NCI-H1417 (cell line): ENCODE measurements around the gene SPAST.
"Not testable (repeated sequence)": the region's sequence is repeated elsewhere in the genome, so short reads cannot be mapped to it uniquely, and the experiment has no call there.

Experiments
- DNase-seq, 3 experiments: peaks; one replicate each; lab custom pipeline; 2025; lab: John Stamatoyannopoulos, UW

The SPAST gene

DNA sequence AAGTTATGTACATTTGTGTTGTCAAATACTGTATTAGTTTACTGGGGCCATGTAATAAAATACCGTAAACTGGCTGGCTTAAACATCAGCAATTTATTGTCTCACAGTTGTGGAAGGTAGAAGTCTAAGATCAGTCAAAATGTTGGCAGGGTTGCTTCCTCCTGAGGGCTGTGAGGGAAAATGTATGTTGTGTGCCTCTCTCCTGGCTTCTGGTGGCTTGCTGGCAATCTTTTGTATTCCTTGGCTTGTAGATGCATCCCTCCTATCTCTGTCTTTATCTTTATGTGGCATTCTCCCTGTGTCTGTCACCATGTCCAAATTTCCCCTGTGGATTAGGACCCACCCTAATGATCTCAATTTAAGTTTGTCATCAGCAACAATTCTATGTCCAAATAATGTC is 65.3 kb downstream of the SPAST start:
- no peak for DNase-seq

DNA sequence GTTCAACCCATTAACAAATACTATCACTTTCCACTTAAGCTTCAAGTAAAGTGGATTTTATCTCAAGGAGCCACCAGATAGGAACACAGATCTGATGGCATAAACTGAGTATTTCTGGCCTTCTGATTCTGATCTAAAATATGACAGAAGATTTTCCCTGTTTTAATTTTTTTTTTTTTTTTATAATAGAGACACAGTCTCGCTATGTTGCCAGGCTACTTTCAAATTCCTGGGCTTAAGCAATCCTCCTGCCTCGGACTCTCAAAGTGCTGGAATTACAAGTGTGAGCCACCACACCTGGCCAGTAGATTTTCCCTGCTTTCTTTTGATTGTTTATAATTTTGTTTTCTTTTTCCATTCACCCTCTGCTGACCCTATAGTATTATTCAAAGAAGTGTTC is 65.7 kb downstream of the SPAST start:
- DNase-seq = no peak

DNA sequence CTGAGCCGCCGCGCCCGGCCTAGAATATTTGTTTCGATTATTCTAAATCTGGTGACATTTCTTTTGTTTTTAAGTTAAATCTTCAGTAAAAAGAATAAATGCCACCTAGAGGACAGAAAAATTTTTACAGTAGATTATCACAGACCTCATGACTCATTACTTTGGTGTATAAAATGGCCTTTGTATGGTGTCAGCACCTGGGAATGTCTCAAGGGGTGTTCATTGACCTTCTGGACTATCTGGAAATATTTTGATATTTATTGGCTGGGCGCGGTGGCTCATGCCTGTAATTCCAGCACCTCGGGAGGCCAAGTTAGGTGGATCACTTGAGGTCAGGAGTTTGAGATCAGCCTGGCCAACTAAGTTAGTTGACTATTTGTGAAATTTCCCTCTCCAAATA is 72.1 kb downstream of the SPAST start:
- DNase-seq = peak in 1 of 3 experiments; percentile 19

DNA sequence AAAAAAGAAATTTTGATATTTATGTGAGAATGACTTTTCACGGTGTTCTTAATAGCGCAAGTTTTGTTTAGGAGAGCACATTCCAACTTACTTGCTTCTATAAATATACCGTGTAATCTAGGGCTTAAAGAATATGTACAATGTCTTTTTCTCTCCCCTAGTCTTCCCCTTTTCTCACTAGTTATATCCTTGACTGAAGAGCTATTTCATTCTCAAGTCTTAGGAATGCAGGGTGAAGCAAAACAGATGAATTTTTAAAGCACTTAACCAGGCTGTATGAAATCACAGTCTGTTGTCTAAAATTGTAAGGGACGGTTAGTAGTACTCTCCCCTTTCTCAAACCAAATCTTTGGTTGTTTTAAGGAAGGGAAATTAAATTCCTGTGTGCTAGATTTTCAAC is 72.7 kb downstream of the SPAST start:
- no peak for DNase-seq

DNA sequence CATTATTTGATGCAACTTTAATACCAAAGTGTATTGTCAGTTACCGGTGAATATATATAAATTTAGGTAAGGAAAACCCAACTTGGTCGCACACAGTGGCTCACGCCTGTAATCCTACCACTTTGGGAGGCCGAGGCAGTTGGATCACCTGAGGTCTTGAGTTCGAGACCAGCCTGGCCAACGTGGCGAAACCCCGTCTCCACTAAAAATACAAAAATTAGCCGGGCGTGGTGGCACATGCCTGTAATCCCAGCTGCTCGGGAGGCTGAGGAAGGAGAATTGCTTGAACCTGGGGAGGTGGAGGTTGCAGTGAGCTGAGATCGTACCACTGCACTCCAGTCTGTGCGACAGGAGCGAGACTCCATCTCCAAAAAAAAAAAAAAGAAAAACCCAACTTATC is 88.2 kb downstream of the SPAST start:
- DNase-seq = not testable (repeated sequence)

DNA sequence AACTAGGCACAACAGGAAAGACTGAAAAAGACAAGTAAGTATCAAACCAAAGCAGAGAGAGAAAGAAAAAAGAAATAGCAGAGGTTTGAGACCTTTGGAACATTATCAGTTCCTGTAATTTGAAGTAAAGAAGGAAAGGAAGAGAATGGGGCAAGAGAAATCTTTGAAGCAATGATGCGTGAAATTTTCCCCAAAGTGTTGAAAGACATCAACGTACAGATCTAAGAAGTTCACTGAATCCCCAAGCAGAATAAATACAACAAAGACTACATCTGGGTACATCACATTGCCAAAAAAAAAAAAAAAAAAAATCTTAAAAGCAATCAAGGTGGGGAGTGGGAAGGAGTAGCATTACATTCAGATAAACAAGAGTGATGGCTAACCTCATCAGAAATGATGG is 96.3 kb downstream of the SPAST start:
- DNase-seq = no peak

DNA sequence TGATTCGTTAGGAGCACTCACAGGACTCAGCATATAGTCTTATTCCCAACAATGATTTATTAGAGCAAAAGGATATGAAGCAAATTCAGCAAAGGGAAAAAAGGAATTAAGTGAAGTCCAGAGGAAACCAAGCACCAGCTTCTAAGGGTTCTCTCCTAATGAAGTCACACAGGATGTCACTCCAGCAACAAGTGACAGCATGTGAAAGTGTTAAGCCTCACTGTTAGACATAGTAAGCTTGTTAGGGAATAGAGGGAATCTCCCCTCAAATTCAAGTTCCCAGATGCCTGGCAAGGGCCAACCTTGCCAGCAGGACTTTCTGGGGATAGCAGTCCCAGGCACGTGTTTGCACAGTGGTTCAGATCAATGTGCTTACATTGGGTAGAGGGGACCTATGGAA is 97.9 kb downstream of the SPAST start:
- no peak for DNase-seq

DNA sequence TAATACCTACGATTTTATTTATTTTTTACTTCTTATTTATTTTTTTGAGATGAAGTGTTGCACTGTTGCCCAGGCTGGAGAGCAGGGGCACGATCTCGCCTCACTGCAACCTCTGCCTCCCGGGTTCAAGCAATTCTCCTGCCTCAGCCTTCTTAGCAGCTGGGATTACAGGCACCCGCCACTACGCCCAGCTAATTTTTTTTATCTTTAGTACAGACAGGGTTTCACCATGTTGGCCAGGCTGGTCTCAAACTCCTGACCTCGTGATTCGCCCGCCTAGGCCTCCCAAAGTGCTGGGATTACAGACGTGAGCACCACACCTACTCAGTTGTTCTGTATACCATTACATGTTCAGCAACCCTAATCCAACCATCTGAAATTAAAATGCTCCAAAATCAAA is 100.9 kb downstream of the SPAST start:
- DNase-seq = not testable (repeated sequence)

DNA sequence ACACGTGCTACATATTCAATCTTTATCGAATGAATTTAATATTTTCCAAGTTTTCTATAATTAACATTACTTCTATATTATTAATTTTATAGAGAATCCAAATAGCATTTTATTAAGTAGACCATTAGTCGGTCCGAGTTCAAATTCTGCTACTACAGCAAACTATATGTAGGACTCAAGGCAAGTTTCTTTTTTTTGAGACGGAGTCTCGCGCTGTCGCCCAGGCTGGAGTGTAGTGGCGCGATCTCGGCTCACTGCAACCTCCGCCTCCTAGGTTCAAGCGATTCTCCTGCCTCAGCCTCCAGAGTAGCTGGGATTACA is 101.6 kb downstream of the SPAST start:
- not testable (repeated sequence) for DNase-seq

DNA sequence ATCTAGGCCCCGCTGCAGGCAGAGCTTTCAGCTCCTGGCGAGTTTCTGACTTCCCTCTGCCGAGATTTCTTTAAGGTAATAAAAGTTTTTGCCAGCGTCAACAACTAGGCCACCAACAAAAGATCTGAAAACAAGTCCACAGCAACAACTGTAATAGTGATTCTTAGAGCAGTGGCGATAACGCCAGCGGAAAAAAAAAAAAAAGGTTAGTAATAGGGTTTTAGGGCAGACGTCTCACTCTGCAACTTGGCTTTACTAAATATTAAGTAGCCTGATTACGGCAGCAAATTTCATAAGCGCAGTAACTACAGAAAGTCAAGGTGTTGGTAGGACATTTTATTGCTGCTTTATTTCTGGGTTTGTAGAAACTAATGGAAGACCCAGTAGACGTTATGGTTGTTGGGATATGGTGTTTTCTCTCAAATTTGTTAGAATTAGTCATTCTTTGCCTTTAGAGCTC is 102.8 kb downstream of the SPAST start:
- no peak for DNase-seq

DNA sequence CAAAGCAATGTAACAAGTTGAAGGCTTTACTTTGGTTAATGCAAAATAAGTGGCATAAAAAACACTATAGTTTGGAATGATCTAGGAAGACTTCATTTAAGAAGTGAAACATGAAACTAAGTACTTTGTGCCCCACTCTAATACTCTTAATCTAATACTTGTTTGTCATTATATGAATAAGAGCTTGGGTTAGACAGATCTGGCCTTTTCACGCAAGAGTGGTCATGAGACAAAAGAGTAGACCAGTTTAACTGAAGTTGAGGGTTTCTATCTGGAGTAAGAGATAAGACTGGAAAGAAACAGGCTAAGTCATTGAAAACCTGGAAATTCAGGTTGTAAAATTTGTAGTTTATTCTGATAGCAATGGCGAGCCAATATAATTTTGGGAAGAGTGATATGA is 105.2 kb downstream of the SPAST start:
- no peak for DNase-seq

DNA sequence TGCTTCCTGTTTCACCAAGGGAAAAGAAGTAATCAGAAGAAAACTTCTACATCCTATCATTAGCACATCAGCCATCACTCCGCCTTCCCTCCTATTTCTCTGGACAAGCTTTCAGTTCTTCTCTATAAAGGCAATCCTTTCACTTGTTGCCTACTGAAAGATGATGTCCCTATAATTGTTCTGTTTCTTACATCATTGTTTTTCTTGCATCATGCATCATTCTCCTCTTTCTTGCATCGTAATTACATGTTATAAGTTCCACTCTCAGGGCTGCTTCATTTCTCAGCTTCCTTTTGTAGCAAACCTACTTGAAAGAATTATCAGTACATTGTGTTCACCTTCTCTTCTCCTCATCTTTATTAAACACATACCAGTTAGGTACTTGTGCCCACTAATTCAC is 109.5 kb downstream of the SPAST start:
- DNase-seq = no peak

DNA sequence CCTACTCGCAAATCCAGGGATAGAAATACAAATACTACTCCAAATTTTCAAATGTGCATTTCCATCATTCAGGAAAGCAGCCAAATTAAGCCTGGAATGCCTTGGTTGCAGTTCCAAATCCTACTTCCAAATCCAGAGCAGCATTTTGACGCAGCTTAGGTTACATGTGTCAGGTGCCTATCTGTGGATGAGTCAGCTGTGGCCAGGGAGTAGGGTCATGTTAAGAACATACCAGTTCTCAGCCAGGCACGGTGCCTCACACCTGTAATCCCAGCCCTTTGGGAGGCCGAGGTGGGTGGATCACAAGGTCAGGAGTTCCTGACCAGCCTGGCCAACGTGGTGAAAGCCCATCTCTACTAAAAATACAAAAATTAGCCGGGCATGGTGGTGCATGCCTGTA is 119.3 kb downstream of the SPAST start:
- DNase-seq = no peak

DNA sequence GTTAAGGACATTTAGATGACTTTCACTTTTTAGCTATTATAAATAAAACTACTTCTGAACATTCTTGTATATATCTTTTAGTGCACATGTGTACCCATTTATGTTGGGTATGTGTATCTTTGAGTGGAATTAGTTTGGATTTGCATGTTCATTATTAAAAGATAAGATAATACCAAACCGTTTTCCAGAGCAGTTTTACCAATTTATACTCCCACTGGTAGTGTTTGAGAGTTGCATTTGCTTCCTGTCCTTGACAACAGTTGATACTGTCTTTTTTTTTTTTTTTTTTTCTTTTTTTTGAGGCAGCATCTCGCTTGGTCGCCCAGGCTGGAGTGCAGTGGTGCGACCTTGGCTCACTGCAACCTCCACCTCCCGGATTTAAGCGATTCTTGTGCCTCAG is 125.7 kb downstream of the SPAST start:
- DNase-seq = no peak

DNA sequence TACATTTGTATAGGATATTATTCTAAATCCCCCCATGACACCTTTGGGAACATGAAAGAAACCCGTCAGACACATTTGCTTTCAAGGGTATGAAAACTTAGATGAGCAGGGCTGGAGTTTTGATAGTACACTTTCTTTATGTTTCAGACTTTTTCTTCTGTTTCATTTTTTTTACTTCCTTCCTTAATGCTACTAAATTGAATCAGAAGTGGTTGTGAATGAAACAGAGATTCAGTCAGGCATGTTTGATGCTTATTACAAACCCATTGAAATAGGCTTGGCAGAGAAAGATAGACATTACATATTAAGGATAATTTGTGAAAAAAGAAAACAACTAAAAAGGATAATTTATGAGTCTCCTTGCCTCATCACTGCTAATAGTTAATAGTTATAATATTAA is 129.1 kb downstream of the SPAST start:
- no peak for DNase-seq

DNA sequence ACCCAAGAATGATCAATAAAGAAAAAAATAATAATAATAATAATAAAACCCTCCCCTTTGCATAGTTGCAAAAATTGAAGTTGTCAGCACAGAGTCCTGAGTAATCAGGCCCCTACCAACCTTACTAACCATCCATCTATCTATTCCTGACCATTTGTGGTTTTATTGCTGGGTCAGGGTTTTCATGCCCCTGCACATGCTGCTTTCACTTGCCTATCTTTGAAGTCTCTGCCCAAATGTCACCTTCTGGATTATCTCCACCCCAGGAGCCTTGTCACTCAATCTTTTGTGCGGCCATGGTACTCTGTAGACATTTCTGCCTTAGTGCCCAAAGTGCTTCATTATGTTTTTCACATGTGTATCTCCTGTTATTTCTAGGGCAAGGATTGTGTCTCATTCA is 137.5 kb downstream of the SPAST start:
- DNase-seq = no peak

DNA sequence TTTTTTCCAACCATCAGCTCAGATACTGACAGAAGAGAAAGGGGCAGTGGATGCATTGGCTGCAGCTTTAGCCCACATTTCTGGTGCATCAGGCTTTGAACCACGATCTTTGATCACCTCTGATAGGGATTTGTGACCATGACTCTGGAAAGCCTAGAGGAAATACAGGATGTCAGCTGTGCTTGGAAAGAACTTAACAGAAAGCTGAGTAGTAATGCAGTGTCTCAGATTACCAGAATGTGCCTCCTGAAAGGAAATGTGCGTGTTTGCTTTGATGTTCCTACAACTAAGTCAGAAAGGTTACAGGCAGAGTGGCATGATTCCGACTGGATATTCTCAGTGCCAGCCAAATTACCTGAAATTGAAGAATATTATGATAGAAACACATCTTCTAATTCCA is 140.1 kb downstream of the SPAST start:
- DNase-seq = not testable (repeated sequence)
